Measurements from ENCODE around the gene NOP14.
"Not testable (repeated sequence)": the region's sequence is repeated elsewhere in the genome, so short reads cannot be mapped to it uniquely, and the experiment has no call there.

NOP14 gene

DNA sequence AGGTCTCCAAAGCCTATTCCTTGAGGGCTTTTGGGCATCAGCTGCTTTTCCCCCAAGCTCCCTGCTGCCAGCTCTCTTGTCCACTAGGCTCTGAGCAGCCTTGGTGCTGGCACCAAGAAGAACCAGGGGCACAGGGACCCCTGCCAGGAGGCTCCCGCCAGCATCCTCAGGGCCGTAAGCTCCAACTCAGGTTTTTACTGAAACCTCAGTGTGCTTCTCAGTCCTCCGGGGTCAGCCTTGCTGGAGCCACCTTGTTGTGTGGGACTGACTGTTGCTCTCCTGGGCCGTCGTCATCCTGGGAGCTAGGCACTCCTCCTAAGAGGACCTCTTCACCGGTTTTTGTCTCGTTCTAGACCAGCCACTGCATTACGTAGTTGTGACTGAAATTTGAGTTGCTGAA, 38.9 kb downstream of the NOP14 start:
- H3K4me3 ChIP-seq (ENCODE audit: low read length) = no peak overlapping the region
- no peak for DNase-seq (ENCODE audit: low read depth, low spot score)

DNA sequence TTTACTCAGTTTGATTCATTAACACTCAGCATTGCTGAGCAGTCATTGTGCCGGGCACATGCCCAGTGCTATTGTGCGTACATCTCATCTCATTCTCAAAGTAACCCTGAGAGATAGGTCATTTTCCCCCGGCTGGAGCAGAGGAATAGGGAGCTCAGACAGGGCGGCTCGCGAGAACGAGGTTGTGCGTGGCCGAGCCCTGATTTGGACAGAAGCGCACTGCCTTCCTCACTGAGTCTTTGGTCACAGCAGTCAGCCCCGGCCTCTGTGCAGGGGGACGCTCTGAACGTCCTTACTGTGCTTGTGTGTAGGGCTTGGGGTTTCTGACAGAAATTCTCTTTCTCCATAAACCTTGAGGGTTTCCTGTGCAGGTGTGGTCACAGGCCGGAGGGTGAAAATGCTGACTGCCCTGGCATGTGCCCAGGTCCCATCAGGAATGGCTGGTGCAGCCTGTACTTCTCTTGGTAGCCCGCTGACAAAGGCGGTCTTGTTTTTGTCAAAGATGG, 39.5 kb downstream of the NOP14 start:
- no peak overlapping the region for H3K4me3 ChIP-seq (ENCODE audit: low read length)
- no peak for DNase-seq (ENCODE audit: low read depth, low spot score)

DNA sequence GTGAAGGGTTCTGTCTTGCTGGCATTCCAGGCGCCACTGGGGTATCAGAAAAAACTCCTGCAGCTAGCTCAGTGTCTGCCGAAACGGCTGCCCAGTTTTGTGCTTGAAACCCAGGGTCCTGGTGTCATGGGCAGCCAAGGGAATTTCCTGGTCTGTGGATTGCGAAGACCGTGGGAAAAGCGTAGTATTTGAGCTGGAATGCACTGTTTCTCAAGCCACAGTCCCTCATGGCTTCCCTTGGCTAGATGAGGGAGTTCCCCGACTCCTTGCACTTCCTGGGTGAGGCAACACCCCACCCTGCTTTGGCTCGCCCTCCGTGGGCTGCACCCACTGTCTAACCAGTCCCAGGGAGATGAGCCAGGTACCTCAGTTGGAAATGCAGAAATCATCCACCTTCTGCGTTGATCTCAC, 40.1 kb downstream of the NOP14 start:
- H3K4me3 ChIP-seq (ENCODE audit: low read length) = no peak overlapping the region
- DNase-seq (ENCODE audit: low read depth, low spot score) = no peak

DNA sequence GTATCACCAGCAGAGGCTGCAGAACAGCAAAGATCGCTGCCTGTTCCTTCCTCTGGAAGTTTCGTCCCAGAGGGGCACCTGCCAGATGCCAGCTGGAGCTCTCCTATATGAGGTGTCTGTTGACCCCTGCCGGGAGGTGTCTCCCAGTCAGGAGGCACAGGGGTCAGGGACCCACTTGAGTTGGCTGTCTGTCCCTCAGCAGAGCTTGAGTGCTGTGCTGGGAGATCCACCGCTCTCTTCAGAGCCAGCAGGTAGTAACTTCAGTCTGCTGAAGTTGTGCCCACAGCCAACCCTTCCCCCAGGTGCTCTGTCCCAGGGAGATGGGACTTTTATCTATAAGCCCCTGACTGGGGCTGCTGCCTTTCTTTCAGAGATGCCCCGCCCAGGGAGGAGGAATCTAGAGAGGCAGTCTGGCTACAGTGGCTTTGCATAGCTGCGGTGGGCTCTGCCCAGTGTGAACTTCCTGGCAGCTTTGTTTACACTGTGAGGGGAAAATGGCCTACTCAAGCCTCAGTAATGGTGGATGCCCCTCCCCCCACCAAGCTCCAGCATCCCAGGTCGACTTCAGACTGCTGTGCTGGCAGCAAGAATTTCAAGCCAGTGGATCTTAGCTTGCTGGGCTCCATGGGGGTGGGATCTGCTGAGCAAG, 40.6 kb downstream of the NOP14 start:
- H3K4me3 ChIP-seq (ENCODE audit: low read length); DNase-seq (ENCODE audit: low read depth, low spot score): not testable (repeated sequence)

DNA sequence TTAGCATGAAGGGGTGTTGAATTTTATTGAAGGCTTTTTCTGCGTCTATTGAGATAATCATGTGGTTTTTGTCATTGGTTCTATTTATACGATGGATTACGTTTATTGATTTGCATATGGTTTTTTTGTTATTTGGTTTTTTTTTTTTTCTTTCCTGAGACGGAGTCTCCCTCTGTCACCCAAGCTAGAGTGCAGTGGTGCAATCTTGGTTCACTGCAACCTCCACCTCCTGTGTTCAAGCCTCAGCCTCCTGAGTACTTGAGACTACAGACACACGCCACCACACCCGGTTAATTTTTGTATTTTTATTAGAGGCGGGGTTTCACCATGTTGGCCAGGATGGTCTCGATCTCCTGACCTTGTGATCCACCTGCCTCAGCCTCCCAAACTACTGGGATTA, 44.5 kb downstream of the NOP14 start:
- H3K4me3 ChIP-seq (ENCODE audit: low read length); DNase-seq (ENCODE audit: low read depth, low spot score): not testable (repeated sequence)

DNA sequence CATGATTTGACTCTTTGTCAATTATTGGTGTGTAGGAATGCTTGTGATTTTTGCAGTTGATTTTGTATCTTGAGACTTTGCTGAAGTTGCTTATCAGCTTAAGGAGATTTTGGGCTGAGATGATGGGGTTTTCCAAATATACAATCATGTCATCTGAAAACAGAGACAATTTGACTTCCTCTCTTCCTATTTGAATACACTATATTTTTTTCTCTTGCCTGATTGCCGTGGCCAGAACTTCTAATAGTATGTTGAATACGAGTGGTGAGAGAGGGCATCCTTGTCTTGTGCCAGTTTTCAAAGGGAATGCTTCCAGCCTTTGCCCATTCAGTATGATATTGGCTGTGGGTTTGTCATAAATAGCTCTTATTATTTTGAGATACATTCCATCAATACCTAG, 44.9 kb downstream of the NOP14 start:
- not testable (repeated sequence) for H3K4me3 ChIP-seq (ENCODE audit: low read length); DNase-seq (ENCODE audit: low read depth, low spot score)

DNA sequence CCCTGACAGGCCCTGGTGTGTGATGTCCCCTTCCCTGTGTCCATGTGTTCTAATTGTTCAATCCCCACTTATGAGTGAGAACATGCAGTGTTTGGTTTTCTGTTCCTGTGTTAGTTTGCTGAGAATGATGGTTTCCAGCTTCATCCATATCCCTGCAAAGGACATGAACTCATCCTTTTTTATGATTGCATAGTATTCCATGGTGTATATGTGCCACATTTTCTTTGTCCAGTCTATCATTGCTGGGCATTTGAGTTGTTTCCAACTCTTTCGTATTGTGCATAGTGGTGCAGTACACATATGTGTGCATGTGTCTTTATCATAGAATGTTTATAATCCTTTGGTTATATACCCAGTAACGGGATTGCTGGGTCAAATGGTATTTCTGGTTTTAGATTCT, 46.5 kb downstream of the NOP14 start:
- H3K4me3 ChIP-seq (ENCODE audit: low read length); DNase-seq (ENCODE audit: low read depth, low spot score): not testable (repeated sequence)

DNA sequence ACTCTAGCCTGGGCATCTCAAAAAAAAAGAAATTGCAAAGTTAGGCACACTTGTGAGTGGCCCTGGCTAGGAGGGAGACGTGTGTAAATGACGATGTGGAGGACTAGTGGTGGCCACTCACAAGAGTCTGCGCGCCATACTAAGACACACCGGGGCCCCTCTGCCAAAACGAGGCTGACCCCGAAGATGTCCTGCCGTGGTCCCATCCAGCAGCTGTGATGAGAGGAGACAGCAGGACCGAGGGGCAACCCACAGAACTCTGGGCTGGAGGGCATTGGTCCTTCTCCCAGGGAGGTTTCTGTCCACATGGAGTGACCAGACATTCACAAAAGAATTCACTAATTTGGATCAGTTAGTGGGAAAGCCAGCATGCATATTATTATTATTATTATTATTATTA, 47.4 kb downstream of the NOP14 start:
- H3K4me3 ChIP-seq (ENCODE audit: low read length) = no peak overlapping the region
- DNase-seq (ENCODE audit: low read depth, low spot score) = no peak

DNA sequence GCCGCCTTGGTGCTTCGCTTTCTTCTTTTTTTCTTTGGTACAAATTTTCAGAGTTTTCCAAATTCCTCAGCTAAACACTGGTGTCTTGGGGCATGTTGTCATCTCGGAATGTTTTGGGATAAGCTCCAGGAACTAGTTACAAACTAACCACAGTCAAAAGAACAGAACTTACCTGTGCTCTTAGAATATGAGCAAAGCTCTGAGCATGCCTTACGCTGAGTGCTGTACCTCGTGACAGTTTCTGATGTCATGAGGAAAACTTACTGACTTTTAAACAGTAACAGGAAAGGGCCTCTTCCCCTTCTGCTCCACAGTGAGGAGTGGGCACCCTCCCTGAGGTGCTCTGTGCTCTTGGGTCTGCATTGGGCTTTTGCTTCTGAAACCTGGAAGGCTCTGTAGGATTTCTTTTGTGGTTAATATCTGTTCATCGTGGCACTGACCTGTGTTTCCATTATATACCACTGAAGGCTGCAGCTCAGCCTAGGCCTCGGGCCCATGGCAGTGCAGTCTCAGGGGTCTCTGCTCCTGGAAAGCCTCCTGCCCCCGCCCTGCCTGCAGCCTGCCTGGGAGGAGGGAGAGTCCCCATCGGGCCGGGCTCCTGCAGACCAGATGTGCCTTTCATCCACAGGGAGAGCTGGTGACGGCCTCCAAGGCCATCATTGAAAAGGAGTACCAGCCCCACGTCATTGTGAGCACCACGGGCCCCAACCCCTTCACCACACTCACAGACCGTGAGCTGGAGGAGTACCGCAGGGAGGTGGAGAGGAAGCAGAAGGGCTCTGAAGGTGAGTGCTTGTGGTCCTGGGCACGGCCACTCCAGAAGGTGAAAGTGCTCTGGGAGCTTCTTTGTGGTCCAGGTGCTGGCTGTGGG, 48.7 kb downstream of the NOP14 start:
- DNase-seq (ENCODE audit: low read depth, low spot score) = peak; percentile 44

DNA sequence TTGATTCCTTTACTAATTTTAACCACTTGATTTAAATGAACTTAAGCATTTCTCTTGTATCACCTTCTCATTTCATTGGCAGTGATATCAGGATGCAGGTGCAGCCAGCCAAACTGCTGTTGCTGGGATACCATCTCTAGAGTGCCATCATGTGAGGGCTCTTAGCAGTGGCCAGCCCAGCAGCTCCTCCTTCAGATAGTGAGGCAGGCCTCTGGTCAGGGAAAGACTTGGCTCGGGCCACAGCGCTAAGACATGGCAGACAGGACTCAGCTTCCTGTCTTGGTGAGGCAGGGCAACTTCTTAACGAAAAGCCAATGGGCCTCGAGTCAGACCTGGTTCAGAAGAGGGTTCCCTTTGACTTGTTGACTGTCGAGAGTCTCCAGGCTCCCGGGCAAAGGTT, 50.0 kb downstream of the NOP14 start:
- no peak for DNase-seq (ENCODE audit: low read depth, low spot score)
- no peak overlapping the region for H3K4me3 ChIP-seq (ENCODE audit: low read length)

More for the DNA sequence above, 48.7 kb downstream of the NOP14 start:
- no peak overlapping the region for H3K4me3 ChIP-seq (ENCODE audit: low read length)

DNA sequence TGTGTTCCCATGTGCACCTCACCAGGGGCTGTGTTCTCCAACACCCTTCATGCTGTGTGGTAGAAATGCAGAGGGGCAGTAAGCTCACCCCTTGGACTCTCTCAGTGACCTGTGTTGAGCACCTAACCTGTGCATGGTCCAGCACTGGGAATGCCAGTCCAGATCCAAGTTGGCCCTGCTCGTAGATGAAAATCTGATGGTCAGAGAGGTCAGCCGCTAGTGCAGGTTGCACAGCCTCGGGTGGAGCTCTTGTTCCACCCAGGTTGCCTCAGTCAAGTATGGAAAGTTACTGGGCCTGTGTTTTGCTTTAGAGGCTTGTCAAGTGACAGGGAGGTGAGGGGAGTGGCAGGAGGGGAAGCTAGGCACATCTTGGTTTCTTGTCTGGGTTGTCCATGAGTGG, 51.3 kb downstream of the NOP14 start:
- DNase-seq (ENCODE audit: low read depth, low spot score) = no peak
- no peak overlapping the region for H3K4me3 ChIP-seq (ENCODE audit: low read length)

DNA sequence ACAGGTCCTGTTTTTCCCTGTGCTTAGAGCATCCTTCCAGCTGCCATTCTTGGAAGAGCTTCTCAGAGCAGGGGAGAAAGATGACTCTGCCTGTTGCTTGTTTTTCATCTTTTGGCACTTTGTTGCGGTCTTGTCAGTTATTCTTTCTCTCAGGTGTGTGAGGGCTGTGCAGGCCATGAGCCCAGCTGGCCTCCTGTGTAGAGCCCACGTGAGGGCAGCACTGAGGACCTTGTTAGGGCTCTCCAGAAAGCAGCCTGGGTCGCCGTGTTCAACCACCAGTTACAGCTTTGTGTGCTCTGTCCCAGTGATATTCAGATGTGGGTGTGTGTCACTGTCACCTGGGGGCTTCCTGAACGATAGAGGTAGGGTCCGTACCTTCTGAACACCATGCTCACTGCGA, 52.8 kb downstream of the NOP14 start:
- no peak overlapping the region for H3K4me3 ChIP-seq (ENCODE audit: low read length)
- no peak for DNase-seq (ENCODE audit: low read depth, low spot score)

DNA sequence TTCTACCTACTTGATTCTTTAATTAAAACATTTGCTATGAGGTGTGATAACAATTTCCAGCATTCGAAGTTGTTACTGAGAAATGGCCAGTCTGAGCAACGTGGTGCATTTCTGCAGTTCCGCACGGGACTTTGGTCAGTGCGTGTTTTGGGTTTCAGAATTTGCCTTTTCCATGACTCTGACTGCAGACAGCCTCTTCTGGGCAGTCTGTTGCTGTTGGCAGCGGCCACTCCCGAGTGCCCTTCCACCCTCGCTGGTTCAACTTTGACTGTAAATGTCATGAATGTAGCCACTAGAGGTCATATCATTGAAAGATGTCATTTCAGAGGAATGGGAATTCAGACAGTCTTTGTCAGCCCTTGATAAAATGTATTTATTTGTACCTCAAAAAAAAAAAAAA, 53.6 kb downstream of the NOP14 start:
- no peak overlapping the region for H3K4me3 ChIP-seq (ENCODE audit: low read length)
- no peak for DNase-seq (ENCODE audit: low read depth, low spot score)

DNA sequence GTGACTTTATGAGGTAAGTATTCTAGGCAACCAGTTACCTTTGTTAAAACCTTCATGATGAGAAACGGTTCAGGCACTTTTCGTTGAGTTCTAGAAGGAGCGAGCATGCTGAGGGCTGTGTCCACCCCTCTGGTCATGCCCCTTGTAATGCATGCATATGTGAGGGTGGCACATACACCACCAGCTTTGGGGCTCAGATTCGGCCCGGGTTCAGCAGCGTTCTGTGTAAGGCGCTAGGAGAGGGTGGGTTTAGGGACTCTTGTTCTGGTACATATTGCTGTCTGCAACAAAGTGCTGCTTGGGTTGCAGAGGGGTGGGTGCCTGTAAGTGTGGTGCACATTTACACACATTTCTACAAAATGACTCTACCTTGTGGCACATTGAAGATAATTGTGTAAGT, 54.5 kb downstream of the NOP14 start:
- no peak overlapping the region for H3K4me3 ChIP-seq (ENCODE audit: low read length)
- no peak for DNase-seq (ENCODE audit: low read depth, low spot score)

DNA sequence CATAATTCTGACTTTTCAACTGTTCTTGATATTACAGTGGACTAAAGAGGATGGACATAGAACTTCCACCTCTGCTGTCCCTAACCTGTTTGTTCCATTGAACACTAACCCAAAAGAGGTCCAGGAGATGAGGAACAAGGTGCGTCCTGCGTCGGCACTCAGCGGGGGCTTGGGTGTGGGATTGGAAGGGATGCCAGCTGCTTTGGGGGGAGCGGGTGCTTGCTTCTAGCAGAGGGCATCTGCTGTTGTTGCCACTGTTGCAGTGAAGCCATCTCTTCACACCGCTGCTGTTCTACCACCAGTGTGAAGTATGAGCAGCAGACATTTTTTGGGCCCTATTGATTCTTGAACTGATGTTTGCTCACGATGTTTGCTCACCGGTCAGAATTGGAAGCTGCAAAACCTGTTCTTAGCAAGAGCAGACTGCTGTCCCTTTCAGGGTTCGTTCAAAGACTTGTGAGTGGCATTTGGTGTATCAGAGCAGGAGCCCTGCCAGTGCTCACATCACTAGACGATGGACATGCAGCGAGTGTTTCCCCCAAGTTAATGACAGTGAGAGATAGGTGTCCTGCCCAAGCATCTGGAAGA, 55.4 kb downstream of the NOP14 start:
- no peak for DNase-seq (ENCODE audit: low read depth, low spot score)

DNA sequence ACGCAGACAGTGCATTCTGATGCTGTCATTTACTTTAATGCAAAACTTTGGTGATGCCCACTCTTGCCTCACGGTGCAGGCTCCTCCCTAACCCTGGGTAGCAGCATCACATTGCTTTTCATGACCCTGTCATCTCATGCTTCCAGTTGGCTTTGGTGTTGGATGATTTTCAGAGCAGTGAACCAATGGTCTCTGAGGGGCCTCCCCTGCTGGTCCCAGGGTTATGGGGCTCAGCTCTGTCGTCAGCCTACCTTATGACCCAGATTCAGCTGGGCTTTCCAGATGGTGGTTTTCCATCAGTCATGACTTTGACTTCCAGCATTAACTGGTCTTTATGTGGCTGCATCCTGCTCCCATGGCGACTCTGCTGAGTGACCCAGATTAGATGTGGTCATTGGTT, 56.0 kb downstream of the NOP14 start:
- H3K4me3 ChIP-seq (ENCODE audit: low read length) = no peak overlapping the region
- no peak for DNase-seq (ENCODE audit: low read depth, low spot score)

More for the DNA sequence above, 55.4 kb downstream of the NOP14 start:
- H3K4me3 ChIP-seq (ENCODE audit: low read length) = no peak overlapping the region

DNA sequence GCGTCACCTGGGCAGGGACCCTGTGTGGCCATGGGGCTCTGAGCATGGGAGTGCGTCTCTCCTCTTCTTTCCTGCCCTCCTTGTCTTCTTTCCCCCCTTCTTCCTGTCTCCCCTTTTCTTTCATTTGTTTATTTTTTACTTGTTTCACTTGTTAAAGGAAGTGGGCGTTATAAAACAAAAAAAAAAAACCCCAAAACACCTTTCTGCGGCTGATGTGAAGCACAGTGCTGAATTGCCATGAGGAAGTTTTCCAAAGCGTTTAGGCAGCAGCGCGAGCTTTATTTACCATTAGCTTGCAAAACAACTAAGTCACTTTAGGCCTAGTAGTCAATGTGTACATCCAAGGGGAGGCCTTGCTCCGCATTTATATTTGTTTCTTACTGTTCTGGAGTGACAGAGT, 57.0 kb downstream of the NOP14 start:
- DNase-seq (ENCODE audit: low read depth, low spot score) = peak; percentile 19
- no peak overlapping the region for H3K4me3 ChIP-seq (ENCODE audit: low read length)

DNA sequence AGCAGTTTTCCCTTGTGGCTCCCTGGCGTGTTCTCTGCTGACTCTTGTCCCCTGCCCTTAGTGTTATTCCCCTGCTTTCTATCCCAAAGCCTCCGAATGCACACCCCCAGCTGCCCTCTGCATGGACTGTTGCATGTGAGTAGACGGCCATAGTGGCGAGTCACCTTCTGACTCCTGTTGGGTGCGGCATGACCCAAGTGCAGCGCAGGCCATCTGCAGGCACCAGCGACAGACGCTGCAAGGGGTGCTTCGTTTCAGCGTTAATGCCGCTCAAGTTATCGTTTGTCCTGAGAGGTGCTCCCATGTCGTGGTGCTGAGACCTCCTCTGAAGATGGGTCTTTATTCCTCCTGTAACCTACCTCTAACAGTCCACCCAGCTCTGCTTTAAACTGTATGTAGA, 57.7 kb downstream of the NOP14 start:
- no peak overlapping the region for H3K4me3 ChIP-seq (ENCODE audit: low read length)
- no peak for DNase-seq (ENCODE audit: low read depth, low spot score)

DNA sequence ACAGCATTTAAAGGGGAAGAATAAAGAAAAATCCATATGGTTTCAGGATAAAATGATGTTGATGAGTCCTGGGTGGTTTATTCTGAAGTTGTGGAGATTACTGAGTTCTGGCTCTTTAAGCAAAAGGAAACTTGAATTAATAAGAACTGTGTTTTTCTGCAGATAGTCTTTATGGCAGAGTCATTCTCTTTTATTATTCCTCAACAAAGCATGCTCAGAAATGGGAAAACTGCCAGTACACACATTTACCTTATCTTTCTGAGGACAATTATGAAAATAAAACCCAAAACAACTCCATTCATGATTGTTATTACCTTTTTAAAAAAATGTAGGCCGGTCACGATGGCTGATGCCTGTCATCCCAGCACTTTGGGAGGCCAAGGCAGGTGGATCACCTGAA, 61.1 kb downstream of the NOP14 start:
- no peak overlapping the region for H3K4me3 ChIP-seq (ENCODE audit: low read length)
- no peak for DNase-seq (ENCODE audit: low read depth, low spot score)

DNA sequence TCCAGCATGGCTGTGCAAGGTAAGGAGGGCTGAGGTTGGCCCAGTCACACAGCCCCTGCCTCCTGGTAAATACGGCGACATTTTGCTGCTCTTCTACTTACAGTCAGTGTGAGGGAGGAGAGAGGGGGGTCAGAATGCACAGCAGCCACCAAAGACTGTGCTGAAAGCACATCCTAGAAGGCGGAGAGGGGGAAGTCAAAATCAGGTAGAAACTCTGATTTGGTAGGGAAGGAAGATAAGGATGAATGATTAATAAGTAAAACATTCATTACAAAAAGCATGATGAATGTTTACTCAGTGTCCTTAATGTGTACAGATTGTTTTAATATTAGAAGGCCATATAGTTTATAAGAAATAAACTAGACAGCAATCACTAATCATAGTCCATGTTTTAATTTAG, 62.0 kb downstream of the NOP14 start:
- DNase-seq (ENCODE audit: low read depth, low spot score) = no peak

More for the DNA sequence above, 62.0 kb downstream of the NOP14 start:
- no peak overlapping the region for H3K4me3 ChIP-seq (ENCODE audit: low read length)
